HepG2 (cell line): ENCODE results near the gene ANKFY1.

Source experiments
- DPF2 ChIP-seq: sonication (generic); formaldehyde crosslinking; IDR thresholded peaks from 2 replicates; pipeline ENCODE4 v1.4.0; 2020; ENCODE audit warnings: mild to moderate bottlenecking, low read depth, missing genetic modification reagents, borderline replicate concordance
- PHF20 ChIP-seq: sonication (generic); formaldehyde crosslinking; IDR thresholded peaks from 2 replicates; pipeline ENCODE4 v1.5.0; 2020; ENCODE audit warnings: mild to moderate bottlenecking, missing genetic modification reagents
- TCF7 ChIP-seq: sonication (generic); IDR thresholded peaks from 2 replicates; pipeline ENCODE4 v1.6.1; 2016; ENCODE audit warnings: antibody characterized with exemption, low read depth
- TF ChIP-seq, protein P1 (sequence below): sonication (generic); formaldehyde crosslinking; IDR thresholded peaks from 2 replicates; pipeline ENCODE4 v1.5.0; 2020; ENCODE audit warnings: mild to moderate bottlenecking, missing genetic modification reagents, moderate library complexity

DNA sequence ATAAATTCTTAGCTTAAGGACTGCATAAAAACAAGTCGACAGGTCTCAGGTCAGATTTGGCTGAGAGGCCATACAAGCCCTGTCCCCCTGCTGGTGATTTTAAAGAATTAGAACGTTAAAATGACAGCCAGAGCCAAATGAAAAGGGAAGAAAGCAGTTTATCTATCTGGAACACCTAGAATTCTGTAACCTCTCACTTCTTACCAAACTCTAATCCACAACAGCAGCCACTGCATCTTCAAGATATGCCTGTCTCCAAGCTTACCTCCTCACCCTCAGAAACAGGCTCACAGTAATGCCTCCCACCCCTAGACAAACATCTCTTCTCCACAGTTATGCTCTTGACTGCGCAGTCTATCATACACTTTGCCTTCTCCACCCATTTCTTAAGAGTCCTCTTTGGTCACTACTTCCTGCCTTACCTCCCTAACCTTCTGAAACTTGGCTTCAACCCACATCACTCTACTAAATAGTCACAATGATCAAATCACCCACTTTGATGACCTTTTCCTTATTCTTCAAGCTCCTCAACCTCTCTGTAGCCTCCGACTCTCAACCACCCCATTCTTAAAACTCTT lies 14.2 kb downstream of the ANKFY1 start:
- no peak for TF ChIP-seq PHF20 (CRISPR knock-in tag)
- no peak for TF ChIP-seq DPF2 (CRISPR knock-in tag)
- TF ChIP-seq TCF7 = no peak
- TF ChIP-seq, protein P1, sequence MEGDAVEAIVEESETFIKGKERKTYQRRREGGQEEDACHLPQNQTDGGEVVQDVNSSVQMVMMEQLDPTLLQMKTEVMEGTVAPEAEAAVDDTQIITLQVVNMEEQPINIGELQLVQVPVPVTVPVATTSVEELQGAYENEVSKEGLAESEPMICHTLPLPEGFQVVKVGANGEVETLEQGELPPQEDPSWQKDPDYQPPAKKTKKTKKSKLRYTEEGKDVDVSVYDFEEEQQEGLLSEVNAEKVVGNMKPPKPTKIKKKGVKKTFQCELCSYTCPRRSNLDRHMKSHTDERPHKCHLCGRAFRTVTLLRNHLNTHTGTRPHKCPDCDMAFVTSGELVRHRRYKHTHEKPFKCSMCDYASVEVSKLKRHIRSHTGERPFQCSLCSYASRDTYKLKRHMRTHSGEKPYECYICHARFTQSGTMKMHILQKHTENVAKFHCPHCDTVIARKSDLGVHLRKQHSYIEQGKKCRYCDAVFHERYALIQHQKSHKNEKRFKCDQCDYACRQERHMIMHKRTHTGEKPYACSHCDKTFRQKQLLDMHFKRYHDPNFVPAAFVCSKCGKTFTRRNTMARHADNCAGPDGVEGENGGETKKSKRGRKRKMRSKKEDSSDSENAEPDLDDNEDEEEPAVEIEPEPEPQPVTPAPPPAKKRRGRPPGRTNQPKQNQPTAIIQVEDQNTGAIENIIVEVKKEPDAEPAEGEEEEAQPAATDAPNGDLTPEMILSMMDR (CRISPR knock-in tag) = peak; percentile 46
